Measurements from ENCODE around the gene CPS1.

Gene CPS1

DNA sequence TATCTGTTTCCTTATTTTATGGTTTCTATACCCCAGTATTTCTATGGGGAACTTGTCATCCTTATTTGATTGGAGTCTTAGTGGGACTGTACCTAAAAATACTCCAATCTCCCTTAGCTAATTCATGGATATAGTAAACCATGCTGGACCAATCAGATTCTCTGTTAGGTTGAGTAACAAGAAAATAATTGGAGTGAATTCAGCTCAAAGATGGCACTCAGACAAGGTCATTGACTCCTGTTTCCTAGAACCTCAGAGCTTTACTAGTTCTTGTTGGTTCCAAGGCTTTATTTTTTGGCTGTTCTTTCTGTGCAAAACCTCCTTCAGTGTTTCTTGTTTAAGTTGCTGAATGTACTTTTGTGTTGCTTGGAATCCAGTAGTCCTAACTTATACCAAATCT lies 31.9 kb upstream of the CPS1 start:
- DNase-seq (ENCODE audit: low read depth): no peak
- TF ChIP-seq, protein P1, sequence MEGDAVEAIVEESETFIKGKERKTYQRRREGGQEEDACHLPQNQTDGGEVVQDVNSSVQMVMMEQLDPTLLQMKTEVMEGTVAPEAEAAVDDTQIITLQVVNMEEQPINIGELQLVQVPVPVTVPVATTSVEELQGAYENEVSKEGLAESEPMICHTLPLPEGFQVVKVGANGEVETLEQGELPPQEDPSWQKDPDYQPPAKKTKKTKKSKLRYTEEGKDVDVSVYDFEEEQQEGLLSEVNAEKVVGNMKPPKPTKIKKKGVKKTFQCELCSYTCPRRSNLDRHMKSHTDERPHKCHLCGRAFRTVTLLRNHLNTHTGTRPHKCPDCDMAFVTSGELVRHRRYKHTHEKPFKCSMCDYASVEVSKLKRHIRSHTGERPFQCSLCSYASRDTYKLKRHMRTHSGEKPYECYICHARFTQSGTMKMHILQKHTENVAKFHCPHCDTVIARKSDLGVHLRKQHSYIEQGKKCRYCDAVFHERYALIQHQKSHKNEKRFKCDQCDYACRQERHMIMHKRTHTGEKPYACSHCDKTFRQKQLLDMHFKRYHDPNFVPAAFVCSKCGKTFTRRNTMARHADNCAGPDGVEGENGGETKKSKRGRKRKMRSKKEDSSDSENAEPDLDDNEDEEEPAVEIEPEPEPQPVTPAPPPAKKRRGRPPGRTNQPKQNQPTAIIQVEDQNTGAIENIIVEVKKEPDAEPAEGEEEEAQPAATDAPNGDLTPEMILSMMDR (conservative IDR thresholded peaks at IDR 0.05; ENCODE audit: control insufficient read depth, insufficient read depth, low read depth, low read length): no peak
- no peak overlapping the region for H3K4me3 ChIP-seq (ENCODE audit: control insufficient read depth, low read depth, low read length)

DNA sequence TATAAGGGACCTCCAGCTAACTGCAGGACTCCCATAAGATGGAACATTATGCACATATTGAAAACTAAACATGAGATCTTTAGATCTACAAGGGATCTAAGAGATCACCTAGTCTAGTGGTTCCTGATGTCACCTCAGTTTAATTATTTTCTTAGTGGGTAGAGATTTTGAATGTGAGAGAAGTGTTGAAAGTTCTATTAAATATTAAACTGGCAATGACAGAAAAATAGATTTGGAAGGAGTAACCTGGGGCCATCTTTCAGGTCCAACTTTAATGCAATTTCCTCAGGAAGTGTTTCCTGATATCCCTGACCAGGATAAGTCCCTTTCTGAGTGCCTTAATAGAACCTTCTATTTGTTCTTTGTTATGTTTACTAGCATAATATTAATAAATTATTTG lies 29.1 kb upstream of the CPS1 start:
- DNase-seq (ENCODE audit: low read depth): no peak
- TF ChIP-seq, protein P1 (conservative IDR thresholded peaks at IDR 0.05; ENCODE audit: control insufficient read depth, insufficient read depth, low read depth, low read length): no peak
- H3K4me3 ChIP-seq (ENCODE audit: control insufficient read depth, low read depth, low read length): no peak overlapping the region

DNA sequence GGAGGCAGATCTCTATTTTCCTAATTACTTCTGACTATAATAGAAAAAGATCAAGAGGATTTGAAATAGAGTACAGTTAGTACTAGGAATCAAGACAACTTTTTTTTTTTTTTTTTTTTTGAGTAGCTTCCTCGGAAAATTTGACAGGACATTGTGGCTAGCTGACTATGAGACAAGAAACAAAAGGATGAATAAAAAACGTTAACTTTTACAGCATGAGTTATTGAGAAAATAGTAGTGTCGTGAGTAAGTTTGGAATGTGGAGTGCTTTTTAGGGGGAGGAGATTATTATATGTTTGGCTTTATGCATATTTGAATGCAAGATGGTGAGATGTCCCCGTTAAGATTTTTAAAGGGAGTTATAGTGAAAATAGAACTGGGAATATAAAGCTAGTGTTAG lies 27.7 kb upstream of the CPS1 start:
- no peak for DNase-seq (ENCODE audit: low read depth)
- H3K4me3 ChIP-seq (ENCODE audit: control insufficient read depth, low read depth, low read length): no peak overlapping the region
- TF ChIP-seq, protein P1 (conservative IDR thresholded peaks at IDR 0.05; ENCODE audit: control insufficient read depth, insufficient read depth, low read depth, low read length): no peak

DNA sequence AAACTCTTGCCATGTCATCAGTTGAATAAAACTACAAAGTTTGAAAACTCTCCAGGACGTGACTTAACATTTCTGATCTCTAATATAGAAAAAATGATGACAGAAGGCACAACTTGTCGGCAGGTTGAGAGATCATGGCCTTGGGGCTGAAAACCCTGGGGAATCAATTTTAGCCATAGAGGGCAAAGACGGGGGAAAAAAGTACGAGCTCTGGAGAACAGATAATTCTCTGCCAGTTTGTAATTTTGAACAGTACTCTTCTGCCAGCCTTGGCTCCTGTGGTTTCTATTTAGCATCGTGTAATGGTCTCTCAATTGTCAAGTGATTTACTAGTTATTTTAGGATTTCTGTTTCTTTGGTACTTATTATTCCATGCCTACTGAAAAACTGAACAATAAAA lies 25.3 kb upstream of the CPS1 start:
- TF ChIP-seq, protein P1 (conservative IDR thresholded peaks at IDR 0.05; ENCODE audit: control insufficient read depth, insufficient read depth, low read depth, low read length): no peak
- DNase-seq (ENCODE audit: low read depth): no peak
- no peak overlapping the region for H3K4me3 ChIP-seq (ENCODE audit: control insufficient read depth, low read depth, low read length)

DNA sequence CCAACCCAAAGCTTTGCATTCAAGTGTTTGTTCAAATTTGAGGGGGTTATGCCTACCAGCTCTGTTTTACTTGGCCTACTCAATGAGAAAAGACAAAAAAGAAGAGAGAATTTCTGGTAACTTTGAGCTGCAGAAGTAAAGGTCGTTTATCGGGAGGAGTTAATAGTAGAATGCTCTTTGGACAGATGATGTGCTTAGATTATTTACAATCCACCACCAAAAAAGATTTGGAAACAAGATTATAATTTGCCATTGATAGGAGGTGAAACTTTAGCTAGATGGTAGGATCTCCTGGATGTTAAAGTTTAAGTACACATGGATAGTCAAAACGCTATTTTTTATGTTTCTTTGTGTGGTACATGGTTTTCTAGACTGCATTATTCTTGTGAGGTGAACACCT lies 24.9 kb upstream of the CPS1 start:
- no peak overlapping the region for H3K4me3 ChIP-seq (ENCODE audit: control insufficient read depth, low read depth, low read length)
- DNase-seq (ENCODE audit: low read depth): no peak
- TF ChIP-seq, protein P1 (conservative IDR thresholded peaks at IDR 0.05; ENCODE audit: control insufficient read depth, insufficient read depth, low read depth, low read length): no peak

DNA sequence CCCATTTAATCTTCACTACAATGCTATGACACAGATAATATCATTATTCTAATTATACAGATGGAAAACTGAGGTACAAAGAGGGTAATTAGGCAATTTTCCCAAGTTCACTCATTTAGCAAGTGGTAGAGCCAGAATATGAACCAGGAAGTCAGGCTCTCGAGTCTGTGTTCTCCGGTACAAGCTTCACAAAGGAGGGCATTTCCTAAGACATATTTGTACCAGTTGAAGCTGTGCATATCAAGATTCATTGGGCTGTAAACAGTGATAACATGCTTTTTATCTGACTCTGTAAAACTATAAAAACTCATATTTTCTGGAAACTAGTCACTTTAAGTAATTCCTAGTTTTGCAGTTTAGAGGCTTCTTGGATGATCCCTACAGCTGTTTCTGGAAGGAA lies 23.0 kb upstream of the CPS1 start:
- DNase-seq (ENCODE audit: low read depth): no peak
- no peak overlapping the region for H3K4me3 ChIP-seq (ENCODE audit: control insufficient read depth, low read depth, low read length)
- TF ChIP-seq, protein P1 (conservative IDR thresholded peaks at IDR 0.05; ENCODE audit: control insufficient read depth, insufficient read depth, low read depth, low read length): no peak

DNA sequence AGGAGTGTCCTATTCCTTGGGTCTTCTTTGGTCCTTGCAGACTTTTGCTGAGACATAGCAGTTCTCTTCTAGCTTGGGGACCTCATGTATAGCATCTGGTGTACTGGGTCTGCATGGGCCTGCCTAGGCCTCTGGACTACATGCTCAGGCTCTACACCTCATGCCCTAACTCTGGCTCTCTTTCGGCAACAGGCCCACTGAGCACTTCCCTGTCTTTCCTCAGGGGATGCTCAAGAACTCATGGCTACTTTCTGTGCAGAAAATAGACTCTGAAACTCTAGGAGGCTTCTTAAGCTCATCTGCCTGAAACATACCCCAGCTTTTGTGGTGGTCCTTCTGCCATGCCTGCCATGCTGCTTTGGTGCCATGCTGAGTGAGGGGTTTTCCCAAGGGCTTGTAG lies 21.5 kb upstream of the CPS1 start:
- TF ChIP-seq, protein P1 (conservative IDR thresholded peaks at IDR 0.05; ENCODE audit: control insufficient read depth, insufficient read depth, low read depth, low read length): no peak
- DNase-seq (ENCODE audit: low read depth): no peak
- H3K4me3 ChIP-seq (ENCODE audit: control insufficient read depth, low read depth, low read length): no peak overlapping the region
